Measurements from ENCODE around the gene TXNRD2. TPM values are rescaled to one million over a fixed set of nuclear protein-coding genes. Genes with fewer than 3 reads are reported as not detected.

TXNRD2 gene
- total and polyA plus RNA-seq, 5 donors, result 18.7 to 32.9 (median 26.6) TPM

GRCh38 chr22:19986011-19986409 lies 44.4 kb upstream of the TXNRD2 start:
- DNase-seq (peak in 2 of 3 donors; percentile 10 to 40), ATAC-seq (no peak)
- intact Hi-C loops (cut with DNase I), result no loop called here
- peak overlapping the region; percentile 75 for H3K4me3 ChIP-seq (ENCODE audit: low read length)
- 63% methylated on average over 2 of the region's 2 CpGs for WGBS
- H3K27ac ChIP-seq (ENCODE audit: low read length), result peak overlapping the region; percentile 88
- no peaks in the 10 kb centered on the region for H3K27me3 ChIP-seq (ENCODE audit: control insufficient read depth, insufficient read depth)
- H3K4me1 ChIP-seq (ENCODE audit: control insufficient read depth, insufficient read depth, low read length), result peaks cover 11% of the 10 kb centered on the region
- no peaks in the 10 kb centered on the region for H3K9me3 ChIP-seq (ENCODE audit: control insufficient read depth, low read length)

DNA sequence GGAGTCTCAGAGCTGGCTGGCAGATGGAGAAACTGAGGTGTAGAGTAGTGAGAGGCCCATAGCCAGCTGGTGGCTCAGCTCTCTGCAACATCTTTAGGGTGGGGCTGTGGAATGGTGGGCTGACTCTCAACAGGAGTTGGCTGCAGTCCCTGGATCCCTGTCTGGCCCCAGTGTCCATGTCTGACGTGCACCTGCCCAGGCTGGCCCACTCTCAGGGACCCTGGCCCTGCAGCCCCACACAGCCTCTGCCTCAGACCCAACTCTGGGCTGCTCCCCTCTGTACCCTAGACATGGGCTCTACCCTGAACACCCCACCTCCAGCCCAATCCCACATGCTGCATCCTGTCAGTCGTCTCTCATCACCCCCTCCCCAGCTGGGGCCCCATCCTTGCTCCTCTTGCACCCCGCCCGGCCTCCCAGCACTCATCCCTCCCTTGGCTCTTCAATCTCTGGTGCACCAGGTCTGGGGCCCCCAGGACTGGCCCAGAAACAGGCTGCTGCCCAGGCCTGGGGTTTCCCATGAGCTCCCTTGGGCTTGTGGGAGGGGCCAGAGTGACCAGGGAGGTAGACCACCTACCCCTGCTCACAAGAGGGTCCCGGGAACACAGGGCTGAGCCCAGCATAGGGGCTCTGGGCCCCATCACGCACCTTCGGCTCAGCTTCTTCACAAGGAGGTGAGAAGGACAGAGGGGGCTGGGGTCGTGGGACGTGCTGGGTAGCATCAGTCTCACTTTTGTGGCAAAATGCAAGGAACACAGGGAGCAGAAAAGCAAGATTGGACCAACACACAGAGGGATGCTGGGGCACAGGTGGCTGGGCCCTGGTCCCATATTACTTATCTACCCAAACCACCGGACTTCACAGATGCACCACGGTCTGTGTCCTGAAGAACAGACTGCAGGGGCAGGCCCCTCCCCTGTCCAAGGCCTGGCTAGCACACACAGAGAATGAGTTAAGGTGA lies 43.5 kb upstream of the TXNRD2 start:
- intact Hi-C loops (cut with DNase I), result no loop called here
- ATAC-seq (no peak), DNase-seq (peak; percentile 8 to 52 (median 29))
- Histone ChIP-seq H3K27ac (ENCODE audit: low read length) (peak overlapping the region; percentile 88), H3K4me1 (ENCODE audit: control insufficient read depth, insufficient read depth, low read length) (peaks cover 11% of the 10 kb centered on the region), H3K4me3 (ENCODE audit: low read length) (no peak overlapping the region), H3K27me3 (ENCODE audit: control insufficient read depth, insufficient read depth) (no peaks in the 10 kb centered on the region), H3K9me3 (ENCODE audit: control insufficient read depth, low read length) (no peaks in the 10 kb centered on the region)
- WGBS, result 77% methylated on average over 11 of the region's 11 CpGs

DNA sequence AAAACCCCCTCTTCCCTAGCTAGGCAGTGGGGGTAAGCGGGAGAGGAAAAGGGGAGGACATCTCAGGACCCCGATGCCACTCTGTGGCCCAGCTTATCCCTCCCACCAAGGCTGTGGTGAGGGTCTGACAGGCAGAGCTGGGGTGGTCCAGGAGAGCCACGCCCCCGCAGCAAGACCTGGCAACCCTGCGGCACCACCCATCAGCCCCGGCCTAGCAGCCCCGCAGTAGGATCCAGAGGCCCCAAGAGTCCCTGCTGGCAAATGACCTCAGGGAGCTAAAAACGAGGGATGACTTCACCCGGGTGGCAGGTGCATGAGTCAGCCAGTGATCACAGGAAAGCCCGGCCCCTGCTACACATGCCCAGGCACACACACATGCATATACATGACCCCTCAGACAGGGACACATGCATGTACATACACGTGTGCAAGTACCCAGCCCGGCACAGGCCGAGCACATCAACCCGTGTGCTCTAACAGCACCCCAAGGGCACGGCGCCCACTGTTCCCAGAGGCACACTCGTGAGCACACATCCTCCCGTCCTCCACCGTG lies 42.7 kb upstream of the TXNRD2 start:
- Histone ChIP-seq H3K4me3 (ENCODE audit: low read length) (no peak overlapping the region), H3K27me3 (ENCODE audit: control insufficient read depth, insufficient read depth) (no peaks in the 10 kb centered on the region), H3K4me1 (ENCODE audit: control insufficient read depth, insufficient read depth, low read length) (peaks cover 9% of the 10 kb centered on the region), H3K27ac (ENCODE audit: low read length) (peak overlapping the region; percentile 2), H3K9me3 (ENCODE audit: control insufficient read depth, low read length) (no peaks in the 10 kb centered on the region)
- peak; percentile 4 to 9 for ATAC-seq
- DNase-seq, result peak; percentile 27 to 76 (median 67)
- intact Hi-C loops (cut with DNase I), result no loop called here
- WGBS, result 72% methylated on average over 19 of the region's 19 CpGs

DNA sequence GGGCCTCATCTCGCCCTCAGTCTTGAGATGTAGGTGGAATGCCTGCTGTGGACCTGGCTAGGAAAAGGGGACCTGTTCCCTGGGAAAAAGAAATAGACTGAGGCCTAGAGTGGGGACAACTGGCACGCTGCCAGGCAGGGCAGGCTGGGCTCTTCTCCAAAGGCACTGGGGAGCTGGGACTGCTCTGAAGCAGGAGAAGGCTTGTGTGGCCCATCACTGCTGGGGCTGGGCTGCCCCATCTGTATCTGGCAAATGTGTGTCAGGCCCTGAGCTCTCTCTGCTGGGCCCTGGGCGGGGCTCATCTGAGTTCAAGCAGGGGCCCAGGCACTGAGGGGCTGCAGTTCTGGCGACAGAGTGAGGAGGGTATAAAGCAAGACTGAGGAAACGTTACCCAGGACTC lies 42.1 kb upstream of the TXNRD2 start:
- H3K4me3 ChIP-seq (ENCODE audit: low read length), result no peak overlapping the region
- WGBS, result 77% methylated on average over 5 of the region's 5 CpGs
- peak overlapping the region; percentile 39 for H3K27ac ChIP-seq (ENCODE audit: low read length)
- intact Hi-C loops (cut with DNase I), result no loop called here
- no peaks in the 10 kb centered on the region for H3K27me3 ChIP-seq (ENCODE audit: control insufficient read depth, insufficient read depth)
- H3K9me3 ChIP-seq (ENCODE audit: control insufficient read depth, low read length), result no peaks in the 10 kb centered on the region
- peak; percentile 15 to 70 (median 68) for DNase-seq
- H3K4me1 ChIP-seq (ENCODE audit: control insufficient read depth, insufficient read depth, low read length), result peaks cover 9% of the 10 kb centered on the region
- no peak for ATAC-seq

DNA sequence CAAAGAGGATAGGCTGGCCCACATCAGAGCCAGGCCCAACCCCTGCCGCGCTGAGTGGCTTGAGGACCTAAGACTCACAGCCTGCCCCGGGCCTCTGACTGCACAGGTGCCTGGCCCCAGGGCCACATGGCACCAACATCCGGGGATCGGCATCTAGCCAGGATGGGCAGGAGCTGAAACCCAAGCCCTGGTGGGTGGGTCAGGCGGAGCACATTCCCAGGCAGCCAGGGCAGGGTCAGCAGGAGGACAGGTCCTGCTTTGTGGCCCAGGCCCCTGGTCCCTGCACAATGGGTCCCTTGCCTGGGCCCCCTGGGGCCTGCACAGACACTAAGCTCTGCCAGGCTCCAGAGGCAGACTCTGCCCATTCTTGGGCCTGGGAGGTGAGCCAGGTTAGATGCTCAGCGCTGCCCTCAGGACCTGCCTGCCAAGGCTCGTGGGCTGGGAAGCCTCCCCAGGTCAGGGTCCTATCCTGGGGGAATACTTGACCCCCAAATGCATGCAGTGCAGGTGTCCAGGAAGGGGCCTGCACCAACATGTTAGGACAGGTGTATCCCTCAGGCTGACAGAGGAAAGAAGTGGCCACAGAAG lies 41.5 kb upstream of the TXNRD2 start:
- Histone ChIP-seq H3K9me3 (ENCODE audit: control insufficient read depth, low read length) (no peaks in the 10 kb centered on the region), H3K4me1 (ENCODE audit: control insufficient read depth, insufficient read depth, low read length) (peaks cover 9% of the 10 kb centered on the region), H3K27ac (ENCODE audit: low read length) (no peak overlapping the region), H3K27me3 (ENCODE audit: control insufficient read depth, insufficient read depth) (no peaks in the 10 kb centered on the region), H3K4me3 (ENCODE audit: low read length) (no peak overlapping the region)
- ATAC-seq (no peak), DNase-seq (peak; percentile 9 to 50 (median 45))
- intact Hi-C loops (cut with DNase I), result no loop called here
- 87% methylated on average over 8 of the region's 8 CpGs for WGBS

GRCh38 chr22:19981961-19982920 lies 40.6 kb upstream of the TXNRD2 start:
- 96% methylated on average over 16 of the region's 16 CpGs for WGBS
- Histone ChIP-seq H3K4me3 (ENCODE audit: low read length) (no peak overlapping the region), H3K27ac (ENCODE audit: low read length) (no peak overlapping the region), H3K4me1 (ENCODE audit: control insufficient read depth, insufficient read depth, low read length) (peaks cover 9% of the 10 kb centered on the region), H3K27me3 (ENCODE audit: control insufficient read depth, insufficient read depth) (no peaks in the 10 kb centered on the region), H3K9me3 (ENCODE audit: control insufficient read depth, low read length) (no peaks in the 10 kb centered on the region)
- intact Hi-C loops (cut with DNase I), result no loop called here
- ATAC-seq (no peak), DNase-seq (peak; percentile 6 to 56 (median 35))

- DNase-seq, result peak; percentile 11 to 48 (median 44)
Measured at GRCh38 chr22:19981171-19981960, 39.7 kb upstream of the TXNRD2 start.

DNA sequence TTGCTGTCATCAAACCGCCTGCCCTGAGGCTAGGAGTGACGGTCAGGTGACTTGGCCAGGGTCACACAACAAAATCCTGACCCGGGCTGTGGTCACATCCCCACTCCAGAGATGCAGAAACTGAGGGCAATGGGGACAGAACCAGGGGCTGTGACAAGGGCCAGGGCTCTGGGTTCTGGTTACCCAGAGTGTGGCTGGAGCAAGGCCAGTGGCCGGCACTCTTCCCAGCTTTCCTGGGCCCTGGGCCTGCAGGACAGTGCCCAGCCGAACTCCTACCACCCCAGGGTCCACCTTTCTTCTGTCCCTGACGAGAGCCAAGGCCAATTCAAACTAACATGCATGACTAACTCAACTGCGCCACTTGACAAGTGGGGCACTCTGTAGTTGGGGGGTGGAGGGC lies 39.1 kb upstream of the TXNRD2 start:
- Histone ChIP-seq H3K9me3 (ENCODE audit: control insufficient read depth, low read length) (no peaks in the 10 kb centered on the region), H3K27me3 (ENCODE audit: control insufficient read depth, insufficient read depth) (no peaks in the 10 kb centered on the region), H3K4me3 (ENCODE audit: low read length) (no peak overlapping the region), H3K4me1 (ENCODE audit: control insufficient read depth, insufficient read depth, low read length) (peaks cover 4% of the 10 kb centered on the region), H3K27ac (ENCODE audit: low read length) (no peak overlapping the region)
- 85% methylated on average over 7 of the region's 7 CpGs for WGBS
- peak in 2 of 3 donors; percentile 14 to 32 for DNase-seq
- intact Hi-C loops (cut with DNase I), result no loop called here
- ATAC-seq, result no peak

More at GRCh38 chr22:19981171-19981960, 39.7 kb upstream of the TXNRD2 start:
- Histone ChIP-seq H3K4me3 (ENCODE audit: low read length) (no peak overlapping the region), H3K27me3 (ENCODE audit: control insufficient read depth, insufficient read depth) (no peaks in the 10 kb centered on the region), H3K9me3 (ENCODE audit: control insufficient read depth, low read length) (no peaks in the 10 kb centered on the region), H3K27ac (ENCODE audit: low read length) (no peak overlapping the region), H3K4me1 (ENCODE audit: control insufficient read depth, insufficient read depth, low read length) (peaks cover 9% of the 10 kb centered on the region)
- intact Hi-C loops (cut with DNase I), result no loop called here
- 93% methylated on average over 33 of the region's 33 CpGs for WGBS
- no peak for ATAC-seq

GRCh38 chr22:19979712-19980493 lies 38.3 kb upstream of the TXNRD2 start:
- Histone ChIP-seq H3K27me3 (ENCODE audit: control insufficient read depth, insufficient read depth) (no peaks in the 10 kb centered on the region), H3K4me3 (ENCODE audit: low read length) (no peak overlapping the region), H3K27ac (ENCODE audit: low read length) (no peak overlapping the region), H3K4me1 (ENCODE audit: control insufficient read depth, insufficient read depth, low read length) (peaks cover 4% of the 10 kb centered on the region), H3K9me3 (ENCODE audit: control insufficient read depth, low read length) (no peaks in the 10 kb centered on the region)
- no peak for ATAC-seq
- intact Hi-C loops (cut with DNase I), result no loop called here
- WGBS, result 94% methylated on average over 52 of the region's 52 CpGs
- DNase-seq, result peak; percentile 4 to 58 (median 42)

Measured in right cardiac atrium (tissue), 5 donors.